Gastroesophageal sphincter (tissue), 4 donors: ENCODE results near the gene BASP1. TPM values are rescaled to one million over a fixed set of nuclear protein-coding genes. Genes with fewer than 3 reads are reported as not detected.

Source experiments
- ATAC-seq: fragments of 150-250 bp; one replicate; pipeline ENCODE4 v1.9.1; 2016; ENCODE audit warnings: mild to moderate bottlenecking, moderate library complexity
- H3K27ac ChIP-seq, 4 donors: fragments of 200-600 bp; sonication (generic) in 3 of 4; 1 replicate in 3 of 4; 2 replicates in 1 of 4; pipeline ENCODE4 v1.5.1; 2016 to 2019
- H3K27me3 ChIP-seq: fragments of 200-600 bp; sonication (generic); one replicate; pipeline ENCODE4 v1.5.1; 2019
- H3K36me3 ChIP-seq, 2 donors: fragments of 200-600 bp; sonication (generic); one replicate each; pipeline ENCODE4 v1.5.1; 2019; ENCODE audit warnings: control low read depth in 1 of 2
- H3K4me1 ChIP-seq, 3 donors: fragments of 200-600 bp; sonication (generic); 1 replicate in 2 of 3; 2 replicates in 1 of 3; pipeline ENCODE4 v1.5.1; 2016 to 2019; ENCODE audit warnings: control low read depth in 2 of 3
- H3K4me3 ChIP-seq, 2 donors: fragments of 200-600 bp; sonication (generic); one replicate each; pipeline ENCODE4 v1.5.1; 2019; ENCODE audit warnings: mild to moderate bottlenecking in 1 of 2, moderate library complexity in 1 of 2
- H3K9me3 ChIP-seq, 3 donors: fragments of 200-600 bp; sonication (generic); one replicate each; pipeline ENCODE4 v1.5.1; 2017 to 2019; ENCODE audit warnings: control low read depth in 2 of 3
- EP300 ChIP-seq: sonication (generic); formaldehyde crosslinking; IDR thresholded peaks from one replicate; pipeline ENCODE4 v1.6.1; 2017; ENCODE audit warnings: antibody characterized with exemption, mild to moderate bottlenecking
- POLR2A ChIP-seq, 2 donors: fragments of 450-650 bp; IDR thresholded peaks; one replicate each; pipeline ENCODE4 v1.6.1; 2017; ENCODE audit warnings: antibody characterized with exemption in 2 of 2, mild to moderate bottlenecking in 2 of 2, moderate library complexity in 1 of 2
- POLR2AphosphoS5 ChIP-seq: sonication (generic); formaldehyde crosslinking; IDR thresholded peaks from one replicate; pipeline ENCODE4 v1.6.1; 2017; ENCODE audit warnings: antibody characterized with exemption
- WGBS, 2 donors: methylation state at CpG; one replicate each; pipeline ENCODE4 v1.1.5; 2018; ENCODE audit warnings: low coverage in 1 of 2; 5-methylcytosine and 5-hydroxymethylcytosine counted together
- total RNA-seq, 4 donors: library from RNA; depleted of rRNA; stranded (reverse); fragments of >200 nt; gene quantifications; one replicate each; pipeline ENCODE4 v1.1.0, GENCODE V29; 2016
- TF ChIP-seq, protein P1 (sequence below), 4 experiments: fragments of 200-600 bp in 2 of 4; fragments of 450-650 bp in 2 of 4; sonication (generic) in 1 of 4; IDR thresholded peaks; one replicate each; pipeline ENCODE4 v1.5.1; 2017 to 2019; ENCODE audit warnings: antibody characterized with exemption in 4 of 4, mild to moderate bottlenecking in 2 of 4, moderate library complexity in 2 of 4

Gene BASP1
- total RNA-seq, 4 donors from 2014 or later = 0.31 to 12.9 (median 5.5) TPM

- TF ChIP-seq, protein P1, sequence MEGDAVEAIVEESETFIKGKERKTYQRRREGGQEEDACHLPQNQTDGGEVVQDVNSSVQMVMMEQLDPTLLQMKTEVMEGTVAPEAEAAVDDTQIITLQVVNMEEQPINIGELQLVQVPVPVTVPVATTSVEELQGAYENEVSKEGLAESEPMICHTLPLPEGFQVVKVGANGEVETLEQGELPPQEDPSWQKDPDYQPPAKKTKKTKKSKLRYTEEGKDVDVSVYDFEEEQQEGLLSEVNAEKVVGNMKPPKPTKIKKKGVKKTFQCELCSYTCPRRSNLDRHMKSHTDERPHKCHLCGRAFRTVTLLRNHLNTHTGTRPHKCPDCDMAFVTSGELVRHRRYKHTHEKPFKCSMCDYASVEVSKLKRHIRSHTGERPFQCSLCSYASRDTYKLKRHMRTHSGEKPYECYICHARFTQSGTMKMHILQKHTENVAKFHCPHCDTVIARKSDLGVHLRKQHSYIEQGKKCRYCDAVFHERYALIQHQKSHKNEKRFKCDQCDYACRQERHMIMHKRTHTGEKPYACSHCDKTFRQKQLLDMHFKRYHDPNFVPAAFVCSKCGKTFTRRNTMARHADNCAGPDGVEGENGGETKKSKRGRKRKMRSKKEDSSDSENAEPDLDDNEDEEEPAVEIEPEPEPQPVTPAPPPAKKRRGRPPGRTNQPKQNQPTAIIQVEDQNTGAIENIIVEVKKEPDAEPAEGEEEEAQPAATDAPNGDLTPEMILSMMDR (IDR thresholded peaks at IDR 0.05) = no peak
- TF ChIP-seq POLR2AphosphoS5 = no peak
- TF ChIP-seq POLR2A (IDR thresholded peaks at IDR 0.05) = no peak
- no peak for TF ChIP-seq EP300
- WGBS, 2 donors = 76 to 82% methylated on average over 4 of the region's 4 CpGs
- peaks cover 90% of the 10 kb centered on the region for H3K27me3 ChIP-seq
- no peak overlapping the region for H3K27ac ChIP-seq
- H3K4me1 ChIP-seq = peaks cover 0 to 22% (median 3%) of the 10 kb centered on the region in 3 donors
- no peak for ATAC-seq
- H3K4me3 ChIP-seq = no peak overlapping the region
- no peaks in the 10 kb centered on the region for H3K9me3 ChIP-seq
- no peaks in the 10 kb centered on the region for H3K36me3 ChIP-seq
Measured at GRCh38 chr5:17221843-17222636, 4.6 kb downstream of the BASP1 start.

DNA sequence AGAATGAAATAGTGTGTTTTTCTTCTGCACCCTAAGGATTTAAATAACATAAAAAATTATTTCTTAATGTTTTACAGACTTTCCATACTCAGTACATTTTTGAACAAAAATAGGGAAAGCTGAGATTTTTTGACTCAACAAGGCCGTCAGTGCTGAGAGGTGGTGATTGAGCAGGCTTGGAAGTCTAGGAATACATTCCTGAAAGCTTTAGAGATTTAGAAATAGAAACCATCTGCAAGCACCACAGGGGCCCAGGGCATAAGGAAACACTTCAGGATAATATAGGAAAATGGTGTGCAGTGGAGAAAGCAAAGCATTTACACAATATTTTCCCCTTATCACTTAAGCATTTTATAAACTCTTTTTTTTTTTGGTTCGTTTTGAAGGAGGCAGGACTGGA is 5.2 kb downstream of the BASP1 start:
- no peak for ATAC-seq
- H3K27me3 ChIP-seq = peaks cover 90% of the 10 kb centered on the region
- H3K4me1 ChIP-seq = peaks cover 0 to 15% (median 3%) of the 10 kb centered on the region in 3 donors
- WGBS, 2 donors = 71 to 76% methylated on average over 2 of the region's 2 CpGs
- TF ChIP-seq POLR2AphosphoS5 = no peak
- no peak for TF ChIP-seq POLR2A (IDR thresholded peaks at IDR 0.05)
- TF ChIP-seq, protein P1 (IDR thresholded peaks at IDR 0.05) = no peak
- no peak for TF ChIP-seq EP300
- H3K9me3 ChIP-seq = no peaks in the 10 kb centered on the region
- no peaks in the 10 kb centered on the region for H3K36me3 ChIP-seq
- no peak overlapping the region for H3K27ac ChIP-seq
- no peak overlapping the region for H3K4me3 ChIP-seq

- TF ChIP-seq EP300 = no peak
- H3K9me3 ChIP-seq = no peaks in the 10 kb centered on the region
- H3K27me3 ChIP-seq = peaks cover 85% of the 10 kb centered on the region
- no peak overlapping the region for H3K27ac ChIP-seq
- H3K4me1 ChIP-seq = peaks cover 0 to 6% (median 0%) of the 10 kb centered on the region in 3 donors
- no peak for ATAC-seq
- no peak overlapping the region for H3K4me3 ChIP-seq
- 89 to 93% methylated on average over 5 of the region's 5 CpGs for WGBS, 2 donors
- no peaks in the 10 kb centered on the region for H3K36me3 ChIP-seq
Measured at GRCh38 chr5:17223367-17224185, 6.1 kb downstream of the BASP1 start.

- TF ChIP-seq POLR2AphosphoS5 = no peak
- TF ChIP-seq, protein P1 (IDR thresholded peaks at IDR 0.05) = no peak
- TF ChIP-seq EP300 = no peak
- no peak for TF ChIP-seq POLR2A (IDR thresholded peaks at IDR 0.05)
- ATAC-seq = no peak
- Histone ChIP-seq H3K36me3 (no peaks in the 10 kb centered on the region), H3K27me3 (peaks cover 77% of the 10 kb centered on the region), H3K4me1 (no peaks in the 10 kb centered on the region), H3K4me3 (no peak overlapping the region), H3K27ac (no peak overlapping the region), H3K9me3 (no peaks in the 10 kb centered on the region)
- WGBS, 2 donors = 70 to 74% methylated on average over 9 to 11 of the region's 11 CpGs
Measured at GRCh38 chr5:17224858-17225511, 7.6 kb downstream of the BASP1 start.

DNA sequence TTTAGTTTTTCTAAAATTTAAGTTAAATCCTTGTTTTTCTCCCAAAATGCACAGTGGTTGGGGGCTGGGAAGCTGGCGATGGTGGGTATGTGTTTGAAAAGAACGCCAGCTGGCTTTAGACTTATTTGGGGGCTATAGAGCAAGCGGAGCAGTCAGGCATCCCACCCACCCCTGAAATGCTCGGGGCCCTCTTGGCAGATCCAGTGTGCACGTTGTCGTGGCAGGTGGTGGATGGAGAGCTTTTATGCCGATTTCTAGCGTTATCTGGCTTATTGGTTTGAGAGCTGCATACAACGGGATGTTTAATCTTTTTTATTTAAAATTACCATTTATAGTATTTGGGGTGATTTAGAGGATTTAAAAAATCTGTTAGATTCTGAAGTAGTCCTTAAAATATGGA is 8.1 kb downstream of the BASP1 start:
- Histone ChIP-seq H3K9me3 (no peaks in the 10 kb centered on the region), H3K4me3 (no peak overlapping the region), H3K27ac (no peak overlapping the region), H3K27me3 (peaks cover 71% of the 10 kb centered on the region), H3K36me3 (no peaks in the 10 kb centered on the region), H3K4me1 (no peaks in the 10 kb centered on the region)
- TF ChIP-seq, protein P1 (IDR thresholded peaks at IDR 0.05) = no peak
- no peak for TF ChIP-seq EP300
- no peak for TF ChIP-seq POLR2AphosphoS5
- TF ChIP-seq POLR2A (IDR thresholded peaks at IDR 0.05) = no peak
- ATAC-seq = no peak
- WGBS, 2 donors = 53 to 59% methylated on average over 8 to 9 of the region's 9 CpGs
